WTC11 (cell line): ENCODE results near the gene LENG8. TPM values are rescaled to one million over a fixed set of nuclear protein-coding genes. Genes with fewer than 3 reads are reported as not detected.
"Not testable (repeated sequence)": the region's sequence is repeated elsewhere in the genome, so short reads cannot be mapped to it uniquely, and the experiment has no call there.

Source experiments
- ATAC-seq: fragments of 200-7000 bp; cut with Tn5 transposase; 2 replicates; pipeline ENCODE4 v1.10.0; 2021; ENCODE audit warnings: mild to moderate bottlenecking, moderate library complexity
- CTCF ChIA-PET: fragments of 300-600 bp; sonication (Branson Sonifier 250); formaldehyde crosslinking; loops from one replicate; lab custom pipeline; 2021; ENCODE audit warnings: antibody characterized with exemption; lab: Charles Lee
- POLR2A ChIA-PET: fragments of 350-600 bp; sonication (Branson Sonifier 250); formaldehyde crosslinking; loops from one replicate; lab custom pipeline; 2021; ENCODE audit warnings: antibody characterized with exemption; lab: Charles Lee
- DNase-seq: peaks from one replicate; pipeline ENCODE4 v3.0.0; 2021; ENCODE audit warnings: low spot score
- H3K27ac Mint-ChIP-seq: 2 replicates; pipeline ENCODE4 v1.8.0; 2021; ENCODE audit warnings: mixed read lengths
- H3K27me3 Mint-ChIP-seq: 2 replicates; pipeline ENCODE4 v1.8.0; 2021; ENCODE audit warnings: low read depth, mild to moderate bottlenecking, moderate library complexity, mixed read lengths
- H3K36me3 Mint-ChIP-seq: 2 replicates; pipeline ENCODE4 v1.8.0; 2021; ENCODE audit warnings: mixed read lengths
- H3K4me1 Mint-ChIP-seq: 2 replicates; pipeline ENCODE4 v1.8.0; 2022; ENCODE audit warnings: mixed read lengths
- H3K4me3 Mint-ChIP-seq: 2 replicates; pipeline ENCODE4 v1.8.0; 2021; ENCODE audit warnings: mild to moderate bottlenecking, moderate library complexity, mixed read lengths
- H3K9me3 Mint-ChIP-seq: 2 replicates; pipeline ENCODE4 v1.8.0; 2021; ENCODE audit warnings: mixed read lengths
- CBFB ChIP-seq: sonication (generic); formaldehyde crosslinking; IDR thresholded peaks from 2 replicates; pipeline ENCODE4 v1.8.1; 2022; ENCODE audit warnings: mild to moderate bottlenecking, low read depth, missing genetic modification reagents
- GRHL2 ChIP-seq: fragments of 250-450 bp; sonication (Bioruptor Pico); IDR thresholded peaks from 2 replicates; pipeline ENCODE4 v1.8.0; 2022; ENCODE audit warnings: mild to moderate bottlenecking, moderate library complexity; ENCODE audit not compliant: insufficient replicate concordance, severe bottlenecking
- HMGA2 ChIP-seq: fragments of 250-450 bp; sonication (Bioruptor Pico); IDR thresholded peaks from 2 replicates; pipeline ENCODE4 v1.4.0; 2021; ENCODE audit warnings: mild to moderate bottlenecking, moderate library complexity
- MXD4 ChIP-seq: fragments of 250-450 bp; sonication (Bioruptor Pico); IDR thresholded peaks from 2 replicates; pipeline ENCODE4 v1.8.0; 2021; ENCODE audit warnings: mild to moderate bottlenecking, moderate library complexity, borderline replicate concordance
- NFATC4 ChIP-seq: fragments of 250-450 bp; sonication (Bioruptor Pico); IDR thresholded peaks from 2 replicates; pipeline ENCODE4 v1.9.0; 2021; ENCODE audit warnings: mild to moderate bottlenecking
- NR3C1 ChIP-seq: sonication (generic); formaldehyde crosslinking; conservative IDR thresholded peaks from 2 replicates; pipeline ENCODE4 v1.8.1; 2023; ENCODE audit warnings: low read depth, mild to moderate bottlenecking, missing genetic modification reagents
- SOX15 ChIP-seq: fragments of 250-450 bp; sonication (Bioruptor Pico); IDR thresholded peaks from 2 replicates; pipeline ENCODE4 v1.9.0; 2021; ENCODE audit warnings: mild to moderate bottlenecking
- TEAD1 ChIP-seq: sonication (generic); formaldehyde crosslinking; IDR thresholded peaks from 2 replicates; pipeline ENCODE4 v1.8.0; 2022; ENCODE audit warnings: mild to moderate bottlenecking, missing genetic modification reagents
- TEAD4 ChIP-seq: sonication (generic); formaldehyde crosslinking; IDR thresholded peaks from 2 replicates; pipeline ENCODE4 v1.8.0; 2022; ENCODE audit warnings: mild to moderate bottlenecking, missing genetic modification reagents
- ZNF121 ChIP-seq: sonication (generic); formaldehyde crosslinking; IDR thresholded peaks from 2 replicates; pipeline ENCODE4 v1.8.0; 2023; ENCODE audit warnings: missing genetic modification reagents
- ZNF317 ChIP-seq: sonication (generic); formaldehyde crosslinking; IDR thresholded peaks from 2 replicates; pipeline ENCODE4 v1.8.1; 2023; ENCODE audit warnings: low read depth, mild to moderate bottlenecking, moderate library complexity, missing genetic modification reagents, borderline replicate concordance
- ZNF396 ChIP-seq: fragments of 250-450 bp; sonication (Bioruptor Pico); IDR thresholded peaks from 2 replicates; pipeline ENCODE4 v1.8.0; 2021; ENCODE audit warnings: mild to moderate bottlenecking, moderate library complexity, borderline replicate concordance
- ZNF671 ChIP-seq: fragments of 250-450 bp; sonication (Bioruptor Pico); IDR thresholded peaks from 2 replicates; pipeline ENCODE4 v1.8.0; 2021; ENCODE audit warnings: mild to moderate bottlenecking
- total RNA-seq: library from RNA; stranded (reverse); gene quantifications from 3 replicates; pipeline ENCODE4 v1.2.3, GENCODE V29; 2021
- TF ChIP-seq, protein P1 (sequence below): sonication (generic); formaldehyde crosslinking; IDR thresholded peaks from 2 replicates; pipeline ENCODE4 v1.8.0; 2022; ENCODE audit warnings: mild to moderate bottlenecking, missing genetic modification reagents

LENG8 gene
- total RNA-seq, 1 experiment from 2014 or later, result 175 TPM

GRCh38 chr19:54493967-54494585 lies 45.1 kb downstream of the LENG8 start (continued):
- TF ChIP-seq, protein P1, sequence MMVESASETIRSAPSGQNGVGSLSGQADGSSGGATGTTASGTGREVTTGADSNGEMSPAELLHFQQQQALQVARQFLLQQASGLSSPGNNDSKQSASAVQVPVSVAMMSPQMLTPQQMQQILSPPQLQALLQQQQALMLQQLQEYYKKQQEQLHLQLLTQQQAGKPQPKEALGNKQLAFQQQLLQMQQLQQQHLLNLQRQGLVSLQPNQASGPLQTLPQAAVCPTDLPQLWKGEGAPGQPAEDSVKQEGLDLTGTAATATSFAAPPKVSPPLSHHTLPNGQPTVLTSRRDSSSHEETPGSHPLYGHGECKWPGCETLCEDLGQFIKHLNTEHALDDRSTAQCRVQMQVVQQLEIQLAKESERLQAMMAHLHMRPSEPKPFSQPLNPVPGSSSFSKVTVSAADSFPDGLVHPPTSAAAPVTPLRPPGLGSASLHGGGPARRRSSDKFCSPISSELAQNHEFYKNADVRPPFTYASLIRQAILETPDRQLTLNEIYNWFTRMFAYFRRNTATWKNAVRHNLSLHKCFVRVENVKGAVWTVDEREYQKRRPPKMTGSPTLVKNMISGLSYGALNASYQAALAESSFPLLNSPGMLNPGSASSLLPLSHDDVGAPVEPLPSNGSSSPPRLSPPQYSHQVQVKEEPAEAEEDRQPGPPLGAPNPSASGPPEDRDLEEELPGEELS, result no peak
- TF ChIP-seq HMGA2 (CRISPR knock-in tag), result no peak
- TF ChIP-seq ZNF317, result no peak

- H3K27ac Mint-ChIP-seq, H3K4me3 Mint-ChIP-seq, ATAC-seq, POLR2A ChIA-PET, DNase-seq, H3K4me1 Mint-ChIP-seq, CTCF ChIA-PET: not testable (repeated sequence)
- H3K27me3 Mint-ChIP-seq, result peaks cover 43% of the 10 kb centered on the region
- peaks cover 26% of the 10 kb centered on the region for H3K36me3 Mint-ChIP-seq
- H3K9me3 Mint-ChIP-seq, result peaks cover 42% of the 10 kb centered on the region
These were observed 46.3 kb downstream of the LENG8 start for GRCh38 chr19:54495284-54495683.

DNA sequence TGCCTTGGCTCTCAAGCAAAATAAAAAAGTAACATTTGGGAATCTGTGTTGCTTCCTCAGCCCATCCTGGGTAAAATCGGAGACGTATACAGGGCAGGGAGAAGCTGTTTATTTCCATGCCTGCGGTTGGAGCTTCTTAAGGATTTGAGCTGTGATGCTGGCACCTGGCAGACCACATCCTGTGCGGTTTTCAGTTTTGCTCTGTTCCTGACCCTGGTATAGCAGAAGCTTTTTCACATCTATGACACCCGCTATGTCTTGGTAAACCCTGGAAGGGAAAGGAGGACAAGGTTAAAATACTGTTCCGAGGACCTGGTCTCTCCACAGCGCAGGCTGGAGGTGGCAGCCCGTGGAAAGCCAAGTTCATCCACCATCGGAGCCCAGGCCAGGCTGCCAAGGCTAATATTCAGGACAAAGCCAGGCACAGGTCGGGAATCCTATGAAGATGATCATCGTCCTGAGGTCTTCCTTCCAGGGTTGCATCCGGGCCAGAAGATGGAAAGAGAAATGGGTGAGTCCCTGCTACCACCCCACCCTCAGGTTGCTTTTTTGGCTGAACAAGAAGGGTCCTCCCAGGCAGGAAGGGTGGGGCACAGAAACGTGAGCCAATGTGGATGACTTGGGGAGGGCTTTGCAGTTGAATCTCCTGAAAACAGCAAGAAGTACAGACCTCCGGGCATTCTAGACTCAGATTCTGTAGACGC lies 48.9 kb downstream of the LENG8 start:
- H3K27ac Mint-ChIP-seq, H3K4me1 Mint-ChIP-seq, ATAC-seq, H3K4me3 Mint-ChIP-seq, POLR2A ChIA-PET, DNase-seq: not testable (repeated sequence)
- peaks cover 26% of the 10 kb centered on the region for H3K36me3 Mint-ChIP-seq
- peaks cover 40% of the 10 kb centered on the region for H3K9me3 Mint-ChIP-seq
- H3K27me3 Mint-ChIP-seq, result peaks cover 25% of the 10 kb centered on the region
- CTCF ChIA-PET, result interaction anchor here (1.0 kb wide), 1 partner anchor 25 kb away, joined by 3 read pairs; the partner anchor contains the start of gene CDC42EP5

DNA sequence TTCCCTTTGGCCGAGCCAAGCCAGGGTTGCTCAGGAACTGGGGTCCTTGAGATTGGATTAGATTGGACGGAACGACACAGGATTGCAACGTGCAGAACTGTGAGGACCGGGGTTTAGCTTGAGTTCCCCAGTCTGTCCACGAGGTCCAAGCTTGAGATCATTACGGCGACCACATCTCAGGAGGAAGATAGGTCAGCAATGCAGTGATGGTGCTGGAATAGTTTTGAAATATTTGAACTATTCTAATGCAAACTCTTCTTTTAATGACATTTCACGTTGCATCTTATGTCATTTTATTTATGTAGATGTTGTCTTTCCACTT lies 49.4 kb downstream of the LENG8 start:
- ATAC-seq, POLR2A ChIA-PET, H3K4me1 Mint-ChIP-seq, H3K27ac Mint-ChIP-seq, H3K4me3 Mint-ChIP-seq, DNase-seq: not testable (repeated sequence)
- CTCF ChIA-PET, result interaction anchor here (1.0 kb wide), 1 partner anchor 25 kb away, joined by 3 read pairs; the partner anchor contains the start of gene CDC42EP5
- Mint-ChIP-seq H3K27me3 (peaks cover 20% of the 10 kb centered on the region), H3K9me3 (peaks cover 36% of the 10 kb centered on the region), H3K36me3 (peaks cover 21% of the 10 kb centered on the region)

GRCh38 chr19:54502518-54503048 lies 53.6 kb downstream of the LENG8 start, which contains the start of gene LAIR2:
LAIR2 (plus strand) TSS chr19:54502831; CDS start chr19:54502919, 88 bp downstream.
- Mint-ChIP-seq H3K36me3 (peaks cover 22% of the 10 kb centered on the region), H3K27ac (no peak within 1 kb of the TSS), H3K27me3 (peaks cover 12% of the 10 kb centered on the region), H3K4me3 (no peak within 1 kb of the TSS), H3K4me1 (no peaks in the 10 kb centered on the region), H3K9me3 (peaks cover 44% of the 10 kb centered on the region)
- ATAC-seq (no peak), DNase-seq (no peak)
- POLR2A ChIA-PET, result no interaction called here
- TF ChIP-seq ZNF121 (no peak), ZNF671 (CRISPR knock-in tag) (no peak), TEAD1 (CRISPR knock-in tag) (no peak), TEAD4 (no peak), SOX15 (CRISPR knock-in tag) (no peak), NR3C1 (CRISPR knock-in tag) (no peak), MXD4 (no peak), ZNF396 (CRISPR knock-in tag) (no peak), CBFB (CRISPR knock-in tag) (no peak), NFATC4 (no peak), GRHL2 (CRISPR knock-in tag) (no peak)
- CTCF ChIA-PET, result no interaction called here

- DNase-seq, H3K27me3 Mint-ChIP-seq, H3K4me3 Mint-ChIP-seq, POLR2A ChIA-PET, ATAC-seq, H3K4me1 Mint-ChIP-seq, H3K27ac Mint-ChIP-seq: not testable (repeated sequence)
- CTCF ChIA-PET, result interaction anchor here (0.9 kb wide), 1 partner anchor 24 kb away, joined by 5 read pairs; no protein-coding TSS in a partner anchor
- Mint-ChIP-seq H3K36me3 (peaks cover 17% of the 10 kb centered on the region), H3K9me3 (peaks cover 45% of the 10 kb centered on the region)
These were observed 56.5 kb downstream of the LENG8 start for GRCh38 chr19:54505542-54505941.
